SK-N-SH treated with all-trans-retinoic acid at 6 μM for 48 hours (cell line): ENCODE results near the gene BLM.

Source experiments
- ARNTL ChIP-seq: fragments of 450-650 bp; formaldehyde crosslinking; IDR thresholded peaks from 2 replicates; pipeline ENCODE4 v1.5.0; 2020; ENCODE audit warnings: low read depth, mild to moderate bottlenecking, moderate library complexity, borderline replicate concordance
- TOX ChIP-seq: fragments of 250-450 bp; sonication (Bioruptor Pico); IDR thresholded peaks from 2 replicates; pipeline ENCODE4 v1.8.0; 2021; ENCODE audit warnings: mild to moderate bottlenecking, moderate library complexity, borderline replicate concordance
- ZFP3 ChIP-seq: fragments of 250-450 bp; sonication (Bioruptor Pico); IDR thresholded peaks from 2 replicates; pipeline ENCODE4 v1.5.0; 2020; ENCODE audit warnings: mild to moderate bottlenecking, moderate library complexity
- TF ChIP-seq, protein P1 (sequence below): fragments of 250-450 bp; sonication (Bioruptor Pico); IDR thresholded peaks from 2 replicates; pipeline ENCODE4 v1.8.0; 2020; ENCODE audit warnings: mild to moderate bottlenecking, moderate library complexity, borderline replicate concordance

DNA sequence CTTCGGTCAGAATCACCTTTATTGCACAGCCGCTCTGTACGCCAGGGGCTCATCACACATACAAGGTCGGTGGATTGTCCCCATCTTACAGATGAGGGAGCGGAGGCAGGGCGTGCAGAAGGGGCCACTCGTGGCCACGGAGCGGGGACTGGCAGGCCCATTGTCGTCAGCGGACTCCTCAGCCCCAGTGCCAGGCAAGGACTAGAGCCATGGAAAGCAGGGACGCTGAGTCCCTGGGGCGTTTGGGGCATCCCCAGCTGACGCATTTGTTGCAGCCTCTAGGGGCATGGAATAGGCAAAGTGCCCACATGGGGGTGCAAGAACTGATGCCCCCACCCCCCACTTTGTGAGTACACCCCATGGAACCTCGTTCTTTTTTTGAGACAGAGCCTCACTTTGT lies 121.4 kb downstream of the BLM start:
- TF ChIP-seq, protein P1, sequence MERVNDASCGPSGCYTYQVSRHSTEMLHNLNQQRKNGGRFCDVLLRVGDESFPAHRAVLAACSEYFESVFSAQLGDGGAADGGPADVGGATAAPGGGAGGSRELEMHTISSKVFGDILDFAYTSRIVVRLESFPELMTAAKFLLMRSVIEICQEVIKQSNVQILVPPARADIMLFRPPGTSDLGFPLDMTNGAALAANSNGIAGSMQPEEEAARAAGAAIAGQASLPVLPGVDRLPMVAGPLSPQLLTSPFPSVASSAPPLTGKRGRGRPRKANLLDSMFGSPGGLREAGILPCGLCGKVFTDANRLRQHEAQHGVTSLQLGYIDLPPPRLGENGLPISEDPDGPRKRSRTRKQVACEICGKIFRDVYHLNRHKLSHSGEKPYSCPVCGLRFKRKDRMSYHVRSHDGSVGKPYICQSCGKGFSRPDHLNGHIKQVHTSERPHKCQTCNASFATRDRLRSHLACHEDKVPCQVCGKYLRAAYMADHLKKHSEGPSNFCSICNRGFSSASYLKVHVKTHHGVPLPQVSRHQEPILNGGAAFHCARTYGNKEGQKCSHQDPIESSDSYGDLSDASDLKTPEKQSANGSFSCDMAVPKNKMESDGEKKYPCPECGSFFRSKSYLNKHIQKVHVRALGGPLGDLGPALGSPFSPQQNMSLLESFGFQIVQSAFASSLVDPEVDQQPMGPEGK (CRISPR knock-in tag): no peak
- TF ChIP-seq ZFP3 (CRISPR knock-in tag) (no peak), ARNTL (CRISPR knock-in tag) (no peak), TOX (CRISPR knock-in tag) (no peak)
